Left kidney (tissue), 2 donors: ENCODE data around the gene ZNF683. TPM values are rescaled to one million over a fixed set of nuclear protein-coding genes. Genes with fewer than 3 reads are reported as not detected.
A peak's percentile ranks its signal among the peaks of the same experiment; 100 is the strongest.
"Not testable (repeated sequence)": the region's sequence is repeated elsewhere in the genome, so short reads cannot be mapped to it uniquely, and the experiment has no call there.

Source experiments
- DNase-seq: peaks from one replicate; pipeline ENCODE4 v3.0.0-alpha.2; 2013
- polyA plus RNA-seq: library from polyadenylated mRNA; unstranded; fragments of 120-200 nt; gene quantifications from one replicate; pipeline ENCODE4 v1.2.1, GENCODE V29; 2013; ENCODE audit not compliant: insufficient read length

ZNF683 gene
- polyA plus RNA-seq, 1 donor: not detected

- DNase-seq: peak; percentile 63
These were observed 35.9 kb downstream of the ZNF683 start for GRCh38 chr1:26336477-26337205.

- no peak for DNase-seq
These were observed 36.6 kb downstream of the ZNF683 start for GRCh38 chr1:26335774-26336476.

- not testable (repeated sequence) for DNase-seq
These were observed 39.2 kb downstream of the ZNF683 start for GRCh38 chr1:26333312-26333711.

- DNase-seq: no peak
These were observed 42.3 kb downstream of the ZNF683 start for GRCh38 chr1:26330276-26330675.

GRCh38 chr1:26329380-26329779, 43.2 kb downstream of the ZNF683 start:
- not testable (repeated sequence) for DNase-seq

GRCh38 chr1:26328597-26328996, 44.0 kb downstream of the ZNF683 start:
- no peak for DNase-seq

- no peak for DNase-seq
These were observed 44.6 kb downstream of the ZNF683 start for GRCh38 chr1:26327956-26328362.

GRCh38 chr1:26324550-26324949, 48.0 kb downstream of the ZNF683 start:
- DNase-seq: no peak

- no peak for DNase-seq
These were observed 49.2 kb downstream of the ZNF683 start for GRCh38 chr1:26323382-26323781.

GRCh38 chr1:26322042-26322331, 50.6 kb downstream of the ZNF683 start:
- no peak for DNase-seq

GRCh38 chr1:26321315-26322041, 51.1 kb downstream of the ZNF683 start:
- DNase-seq: peak; percentile 82

GRCh38 chr1:26320896-26321295, 51.7 kb downstream of the ZNF683 start:
- no peak for DNase-seq

- no peak for DNase-seq
These were observed 54.0 kb downstream of the ZNF683 start for GRCh38 chr1:26318338-26319064.

GRCh38 chr1:26317612-26318337, 54.8 kb downstream of the ZNF683 start, which contains the start of gene CD52:
TSS of gene CD52 (plus strand) at chr1:26317958. CDS start at chr1:26318018, 60 bp downstream.
- no peak for DNase-seq

GRCh38 chr1:26317146-26317545, 55.4 kb downstream of the ZNF683 start:
- no peak for DNase-seq

GRCh38 chr1:26315874-26316850, 56.4 kb downstream of the ZNF683 start:
- DNase-seq: no peak

GRCh38 chr1:26314501-26314900, 58.0 kb downstream of the ZNF683 start:
- no peak for DNase-seq
